ENCODE data around the gene PSG6.
"Not testable (repeated sequence)": the region's sequence is repeated elsewhere in the genome, so short reads cannot be mapped to it uniquely, and the experiment has no call there.

PSG6 gene

DNA sequence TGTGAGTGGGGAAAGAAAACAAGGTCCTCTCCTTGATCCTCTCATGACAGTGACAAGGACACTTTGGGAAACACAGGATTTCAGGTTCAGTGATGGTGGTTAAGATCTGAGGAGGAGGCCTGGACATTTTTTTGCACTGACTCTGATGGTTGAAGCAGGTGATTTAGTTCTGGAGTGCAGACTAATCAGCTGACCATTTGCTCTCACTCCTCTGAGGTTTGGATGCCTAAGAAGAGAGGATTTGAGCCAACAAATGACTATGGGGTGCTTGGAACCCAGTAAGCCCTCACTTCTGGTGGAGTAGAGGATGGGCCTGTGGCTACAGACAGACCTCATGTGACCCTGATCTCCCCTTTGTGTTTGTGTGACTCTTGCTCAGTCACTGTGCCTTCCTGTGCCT is 41.1 kb downstream of the PSG6 start:
- H3K4me1 ChIP-seq (ENCODE audit: control insufficient read depth, low read depth, low read length); H3K36me3 ChIP-seq (ENCODE audit: control insufficient read depth, low read depth, low read length); H3K9me3 ChIP-seq (ENCODE audit: control insufficient read depth, low read depth, low read length); H3K4me3 ChIP-seq (ENCODE audit: low read length); H3K9ac ChIP-seq (ENCODE audit: low read length); H3K27me3 ChIP-seq (ENCODE audit: control insufficient read depth, insufficient read depth, low read length); H3K27ac ChIP-seq (ENCODE audit: low read length): not testable (repeated sequence)

DNA sequence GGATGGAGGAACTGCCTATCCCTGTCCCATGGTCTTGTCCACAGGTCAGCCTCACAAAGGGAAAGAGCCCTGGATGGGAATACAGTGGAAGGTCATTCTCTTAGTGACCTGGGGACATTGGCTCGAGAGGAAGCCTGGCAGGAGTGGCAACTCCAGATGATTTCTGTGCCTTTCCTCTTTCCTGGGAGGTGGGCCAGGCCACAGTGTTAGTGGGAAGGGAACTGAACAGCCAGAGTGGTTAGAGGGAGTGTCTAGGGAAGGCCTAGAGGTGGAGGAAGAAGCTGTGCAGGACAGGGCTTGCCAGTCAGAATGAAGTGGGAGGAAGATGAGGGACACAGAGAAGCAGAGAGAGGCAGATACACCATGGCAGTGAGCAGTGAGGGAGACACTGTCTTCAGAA is 41.8 kb downstream of the PSG6 start:
- H3K36me3 ChIP-seq (ENCODE audit: control insufficient read depth, low read depth, low read length); H3K9ac ChIP-seq (ENCODE audit: low read length); H3K9me3 ChIP-seq (ENCODE audit: control insufficient read depth, low read depth, low read length); H3K27ac ChIP-seq (ENCODE audit: low read length); H3K4me1 ChIP-seq (ENCODE audit: control insufficient read depth, low read depth, low read length); H3K4me3 ChIP-seq (ENCODE audit: low read length); H3K27me3 ChIP-seq (ENCODE audit: control insufficient read depth, insufficient read depth, low read length): not testable (repeated sequence)

DNA sequence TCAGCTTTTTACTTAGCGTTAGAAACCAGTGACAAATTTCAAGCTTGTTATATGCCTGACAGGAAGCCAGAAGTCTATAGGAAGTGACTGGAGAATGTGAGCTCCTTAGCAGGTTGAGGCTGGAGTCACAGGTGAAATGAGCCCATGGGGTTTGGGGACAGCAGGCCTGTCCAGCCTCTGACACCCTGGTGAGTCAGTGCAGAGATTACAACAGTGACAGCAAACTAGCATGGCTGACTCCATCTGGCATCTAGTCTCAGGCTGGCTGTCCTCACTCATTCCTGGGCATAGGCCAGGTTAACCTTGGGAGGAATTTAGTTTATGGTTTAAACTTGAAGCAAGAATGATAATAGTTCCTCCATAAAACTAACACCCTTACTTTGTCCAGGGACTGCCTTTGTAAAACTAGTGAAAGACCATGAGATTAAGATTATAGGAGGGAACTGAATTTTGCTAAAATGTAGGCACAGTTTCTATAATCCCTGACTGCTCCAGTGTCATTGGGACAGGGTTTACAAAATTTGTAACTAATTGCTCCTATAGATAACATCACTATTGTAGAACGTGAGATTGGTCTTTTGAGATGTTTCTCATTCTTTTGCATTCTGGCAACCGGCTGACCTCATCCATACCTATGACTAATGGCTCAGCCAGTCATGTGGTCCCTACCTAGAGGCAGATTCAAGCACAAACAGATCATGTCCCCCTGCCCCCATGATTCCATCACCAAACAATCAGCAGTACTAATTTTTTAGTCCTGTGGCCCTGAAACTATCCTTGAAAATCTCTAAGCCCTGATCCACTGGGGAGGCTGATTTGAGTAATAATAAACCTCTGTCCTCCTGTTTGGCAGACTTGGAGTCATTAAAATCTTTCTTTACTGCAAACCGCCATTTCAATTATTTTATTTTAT is 42.5 kb downstream of the PSG6 start:
- not testable (repeated sequence) for H3K27ac ChIP-seq (ENCODE audit: low read length); H3K36me3 ChIP-seq (ENCODE audit: control insufficient read depth, low read depth, low read length); H3K4me1 ChIP-seq (ENCODE audit: control insufficient read depth, low read depth, low read length); H3K4me3 ChIP-seq (ENCODE audit: low read length); H3K27me3 ChIP-seq (ENCODE audit: control insufficient read depth, insufficient read depth, low read length); H3K9me3 ChIP-seq (ENCODE audit: control insufficient read depth, low read depth, low read length); H3K9ac ChIP-seq (ENCODE audit: low read length)

DNA sequence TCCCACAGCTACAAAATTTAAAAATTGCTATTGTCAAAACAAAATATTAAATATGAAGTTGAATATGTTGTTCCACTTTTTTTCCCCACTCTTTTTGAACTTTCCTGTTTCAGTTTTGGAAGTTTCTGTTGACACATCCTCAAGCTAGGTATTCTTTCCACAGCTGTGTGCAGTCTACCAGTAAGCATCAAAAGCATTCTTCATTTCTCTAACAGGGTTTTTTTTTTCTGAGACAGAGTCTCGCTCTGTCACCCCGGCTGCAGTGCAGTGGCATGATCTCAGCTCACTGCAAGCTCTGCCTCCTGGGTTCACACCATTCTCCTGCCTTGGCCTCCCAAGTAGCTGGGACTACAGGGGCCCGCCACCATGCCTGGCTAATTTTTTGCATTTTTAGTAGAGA is 43.6 kb downstream of the PSG6 start:
- not testable (repeated sequence) for H3K27me3 ChIP-seq (ENCODE audit: control insufficient read depth, insufficient read depth, low read length); H3K9me3 ChIP-seq (ENCODE audit: control insufficient read depth, low read depth, low read length); H3K36me3 ChIP-seq (ENCODE audit: control insufficient read depth, low read depth, low read length); H3K4me3 ChIP-seq (ENCODE audit: low read length); H3K4me1 ChIP-seq (ENCODE audit: control insufficient read depth, low read depth, low read length); H3K27ac ChIP-seq (ENCODE audit: low read length); H3K9ac ChIP-seq (ENCODE audit: low read length)

DNA sequence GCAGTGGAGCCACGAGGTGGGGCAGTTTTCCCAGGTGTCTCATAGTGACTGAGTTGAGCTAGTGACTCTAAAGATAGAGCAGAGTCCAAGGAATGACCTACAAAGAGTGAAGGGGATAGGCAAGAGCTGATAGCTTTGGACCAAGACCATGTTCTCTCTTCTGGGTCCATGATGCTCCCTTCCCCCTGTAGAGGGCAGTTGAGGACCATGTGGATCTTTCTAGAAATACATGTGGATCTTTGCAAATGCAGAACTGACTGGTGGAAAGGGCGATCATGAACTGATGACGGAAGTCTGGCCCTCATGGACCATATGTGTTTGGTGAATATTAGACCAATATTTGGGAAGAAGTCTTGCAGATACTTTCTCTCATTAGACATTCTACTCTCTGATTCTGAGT is 45.1 kb downstream of the PSG6 start:
- H3K27ac ChIP-seq (ENCODE audit: low read length): no peak overlapping the region
- no peak overlapping the region for H3K9ac ChIP-seq (ENCODE audit: low read length)
- H3K27me3 ChIP-seq (ENCODE audit: control insufficient read depth, insufficient read depth, low read length): no peaks in the 10 kb centered on the region
- H3K4me3 ChIP-seq (ENCODE audit: low read length): no peak overlapping the region
- peaks cover 4% of the 10 kb centered on the region for H3K9me3 ChIP-seq (ENCODE audit: control insufficient read depth, low read depth, low read length)
- no peaks in the 10 kb centered on the region for H3K36me3 ChIP-seq (ENCODE audit: control insufficient read depth, low read depth, low read length)
- H3K4me1 ChIP-seq (ENCODE audit: control insufficient read depth, low read depth, low read length): no peaks in the 10 kb centered on the region

DNA sequence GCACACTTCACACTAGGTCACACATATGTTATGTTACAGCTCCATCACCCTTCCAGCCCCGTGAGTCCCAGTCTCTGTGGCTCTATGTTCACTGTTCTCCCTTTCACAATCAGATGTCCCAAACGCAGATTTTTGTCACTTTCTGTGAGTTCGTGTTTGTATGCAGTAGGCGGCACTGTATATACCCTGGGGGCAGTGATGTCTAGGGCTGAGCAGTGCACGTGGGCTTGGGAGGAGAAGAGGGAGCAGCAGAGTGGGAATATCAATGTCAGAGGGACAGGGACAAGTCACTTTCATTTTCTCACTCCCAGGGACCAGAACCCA is 60.2 kb downstream of the PSG6 start:
- H3K27me3 ChIP-seq (ENCODE audit: control insufficient read depth, insufficient read depth, low read length): no peaks in the 10 kb centered on the region
- H3K4me1 ChIP-seq (ENCODE audit: control insufficient read depth, low read depth, low read length): no peaks in the 10 kb centered on the region
- no peak overlapping the region for H3K27ac ChIP-seq (ENCODE audit: low read length)
- no peak overlapping the region for H3K9ac ChIP-seq (ENCODE audit: low read length)
- no peaks in the 10 kb centered on the region for H3K36me3 ChIP-seq (ENCODE audit: control insufficient read depth, low read depth, low read length)
- no peak overlapping the region for H3K4me3 ChIP-seq (ENCODE audit: low read length)
- no peaks in the 10 kb centered on the region for H3K9me3 ChIP-seq (ENCODE audit: control insufficient read depth, low read depth, low read length)

DNA sequence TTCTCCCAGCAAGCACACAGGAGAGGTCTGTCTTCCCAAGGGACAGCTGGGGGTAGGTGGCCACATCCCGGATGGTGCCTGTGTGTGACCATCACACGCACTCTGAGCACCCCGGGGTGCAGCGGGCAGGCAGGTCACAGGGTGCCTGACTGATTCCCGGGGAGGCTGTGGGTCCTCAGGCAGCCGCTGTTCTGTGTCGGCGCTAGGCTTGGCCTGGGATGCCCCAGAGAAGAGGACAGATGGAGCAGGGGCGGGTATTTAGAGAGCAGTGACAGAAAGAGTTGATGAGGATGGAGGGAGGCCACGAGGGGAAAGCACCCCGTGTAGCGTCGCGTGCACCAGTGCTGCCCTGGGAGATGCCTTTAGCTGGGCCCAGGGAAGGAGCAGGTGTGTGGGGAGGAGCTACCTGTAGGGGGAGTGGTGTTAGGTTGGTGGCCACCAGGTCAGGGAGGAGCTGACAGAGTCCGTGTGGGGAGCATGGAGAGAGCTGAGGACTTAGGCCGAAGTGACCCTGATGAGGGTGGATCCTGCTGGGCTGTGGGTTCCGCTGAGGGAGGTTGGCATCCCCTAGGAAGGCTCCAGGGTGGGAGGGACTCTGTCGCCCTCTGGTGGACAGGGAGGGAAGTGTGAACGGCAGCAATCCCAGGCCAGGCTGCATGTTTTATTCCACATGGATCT is 60.7 kb downstream of the PSG6 start:
- H3K27ac ChIP-seq (ENCODE audit: low read length): not testable (repeated sequence)

DNA sequence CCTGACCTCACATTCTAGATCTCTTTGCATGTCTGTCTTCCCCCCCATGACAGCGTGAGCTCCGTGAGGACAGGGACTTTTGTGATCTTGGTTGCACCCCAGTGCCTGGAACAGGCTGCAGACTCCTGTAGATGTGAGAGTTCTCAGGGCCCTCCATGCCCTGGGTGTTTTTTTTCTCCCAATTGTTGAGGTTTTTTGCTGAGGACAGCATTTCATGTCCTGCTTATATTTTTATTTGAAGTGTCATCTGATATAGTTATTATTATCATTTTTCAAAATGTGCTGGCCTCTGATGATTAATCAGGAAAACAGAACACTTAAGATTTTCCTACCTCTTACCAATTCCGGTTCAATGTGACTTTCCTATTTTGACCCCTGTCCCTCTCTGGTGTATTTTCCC is 62.9 kb downstream of the PSG6 start:
- not testable (repeated sequence) for H3K9me3 ChIP-seq (ENCODE audit: control insufficient read depth, low read depth, low read length); H3K27ac ChIP-seq (ENCODE audit: low read length); H3K9ac ChIP-seq (ENCODE audit: low read length); H3K4me3 ChIP-seq (ENCODE audit: low read length); H3K4me1 ChIP-seq (ENCODE audit: control insufficient read depth, low read depth, low read length); H3K36me3 ChIP-seq (ENCODE audit: control insufficient read depth, low read depth, low read length); H3K27me3 ChIP-seq (ENCODE audit: control insufficient read depth, insufficient read depth, low read length)

More for the DNA sequence above, 60.7 kb downstream of the PSG6 start:
- not testable (repeated sequence) for H3K9me3 ChIP-seq (ENCODE audit: control insufficient read depth, low read depth, low read length); H3K27me3 ChIP-seq (ENCODE audit: control insufficient read depth, insufficient read depth, low read length); H3K4me3 ChIP-seq (ENCODE audit: low read length); H3K4me1 ChIP-seq (ENCODE audit: control insufficient read depth, low read depth, low read length); H3K9ac ChIP-seq (ENCODE audit: low read length); H3K36me3 ChIP-seq (ENCODE audit: control insufficient read depth, low read depth, low read length)

DNA sequence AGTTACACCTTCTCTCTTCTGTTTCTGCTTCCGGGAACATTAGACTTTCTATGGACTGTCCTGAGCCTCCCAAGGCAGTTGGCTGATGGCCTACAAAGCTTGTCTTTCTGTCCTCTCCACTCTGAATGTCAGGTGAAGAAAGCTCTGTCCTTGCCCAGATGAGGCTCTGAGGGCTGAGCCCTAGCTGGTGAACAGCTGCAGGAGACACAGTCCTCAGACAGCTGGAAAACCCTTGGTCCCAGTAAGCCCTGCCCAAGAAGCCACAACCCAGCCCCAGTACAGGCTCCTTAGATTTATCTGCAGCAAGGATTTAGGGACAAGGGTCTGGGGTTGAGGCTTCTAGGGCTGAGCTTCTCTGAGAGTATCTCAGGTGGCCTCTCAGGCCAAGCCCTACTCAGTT is 64.5 kb downstream of the PSG6 start:
- H3K4me1 ChIP-seq (ENCODE audit: control insufficient read depth, low read depth, low read length); H3K9ac ChIP-seq (ENCODE audit: low read length); H3K27ac ChIP-seq (ENCODE audit: low read length); H3K4me3 ChIP-seq (ENCODE audit: low read length); H3K27me3 ChIP-seq (ENCODE audit: control insufficient read depth, insufficient read depth, low read length); H3K36me3 ChIP-seq (ENCODE audit: control insufficient read depth, low read depth, low read length); H3K9me3 ChIP-seq (ENCODE audit: control insufficient read depth, low read depth, low read length): not testable (repeated sequence)

DNA sequence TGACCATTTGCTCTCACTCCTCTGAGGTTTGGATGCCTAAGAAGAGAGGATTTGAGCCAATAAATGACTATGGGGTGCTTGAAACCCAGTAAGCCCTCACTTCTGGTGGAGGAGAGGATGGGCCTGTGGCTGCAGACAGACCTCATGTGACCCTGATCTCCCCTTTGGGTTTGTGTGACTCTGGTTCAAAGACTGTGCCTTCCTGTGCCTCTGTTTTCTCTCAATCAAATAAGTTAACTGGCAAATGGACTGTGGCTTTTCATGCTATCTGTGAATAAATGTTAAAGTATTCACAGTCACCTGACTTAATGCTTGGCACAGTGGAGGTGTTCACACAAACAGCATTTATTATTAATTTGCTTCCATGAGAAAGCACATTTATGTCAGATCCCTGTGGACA is 64.9 kb downstream of the PSG6 start:
- not testable (repeated sequence) for H3K27ac ChIP-seq (ENCODE audit: low read length); H3K27me3 ChIP-seq (ENCODE audit: control insufficient read depth, insufficient read depth, low read length); H3K36me3 ChIP-seq (ENCODE audit: control insufficient read depth, low read depth, low read length); H3K9ac ChIP-seq (ENCODE audit: low read length); H3K4me1 ChIP-seq (ENCODE audit: control insufficient read depth, low read depth, low read length); H3K9me3 ChIP-seq (ENCODE audit: control insufficient read depth, low read depth, low read length); H3K4me3 ChIP-seq (ENCODE audit: low read length)
